GM12872 (cell line): ENCODE measurements around the gene UBA52.

Source experiments
- CTCF ChIP-seq: IDR thresholded peaks from 3 replicates; pipeline ENCODE4 v1.5.1; 2011; ENCODE audit warnings: low read depth, mild to moderate bottlenecking, low read length, moderate library complexity; ENCODE audit not compliant: insufficient read depth

UBA52 gene

GRCh38 chr19:18591735-18592385 is 20.2 kb downstream of the UBA52 start:
- no peak for TF ChIP-seq CTCF

GRCh38 chr19:18593367-18594095 is 21.9 kb downstream of the UBA52 start:
- TF ChIP-seq CTCF: no peak

- peak; percentile 77; the same call in 2 of the 3 replicates for TF ChIP-seq CTCF
These were observed 22.6 kb downstream of the UBA52 start for GRCh38 chr19:18594096-18594823.

GRCh38 chr19:18594824-18595373 is 23.2 kb downstream of the UBA52 start:
- TF ChIP-seq CTCF: no peak

GRCh38 chr19:18595475-18595874 is 23.8 kb downstream of the UBA52 start:
- TF ChIP-seq CTCF: no peak

- TF ChIP-seq CTCF: no peak
These were observed 25.1 kb downstream of the UBA52 start for GRCh38 chr19:18596752-18597157.
